ENCODE measurements around the gene SLC25A42.

SLC25A42 gene

GRCh38 chr19:19051478-19052213 lies 12.1 kb upstream of the SLC25A42 start:
- no peak for DNase-seq (ENCODE audit: low spot score)

- DNase-seq (ENCODE audit: low spot score), result no peak
Measured at GRCh38 chr19:19052921-19053320, 10.9 kb upstream of the SLC25A42 start.

- peak; percentile 67 for DNase-seq (ENCODE audit: low spot score)
Measured at GRCh38 chr19:19053508-19054314, 10.1 kb upstream of the SLC25A42 start.

- no peak for DNase-seq (ENCODE audit: low spot score)
Measured at GRCh38 chr19:19054315-19054938, 9.4 kb upstream of the SLC25A42 start.

- DNase-seq (ENCODE audit: low spot score), result no peak
Measured at GRCh38 chr19:19054939-19055440, 8.8 kb upstream of the SLC25A42 start.

GRCh38 chr19:19055701-19056100 lies 8.1 kb upstream of the SLC25A42 start:
- DNase-seq (ENCODE audit: low spot score), result no peak

GRCh38 chr19:19056636-19057275 lies 7.0 kb upstream of the SLC25A42 start:
- DNase-seq (ENCODE audit: low spot score), result no peak

GRCh38 chr19:19057317-19057716 lies 6.5 kb upstream of the SLC25A42 start:
- DNase-seq (ENCODE audit: low spot score), result no peak

GRCh38 chr19:19057720-19058119 lies 6.1 kb upstream of the SLC25A42 start:
- no peak for DNase-seq (ENCODE audit: low spot score)

- DNase-seq (ENCODE audit: low spot score), result no peak
Measured at GRCh38 chr19:19059018-19059836, 4.6 kb upstream of the SLC25A42 start.

GRCh38 chr19:19059837-19060611 lies 3.8 kb upstream of the SLC25A42 start:
- DNase-seq (ENCODE audit: low spot score), result no peak

GRCh38 chr19:19061506-19061905 lies 2.3 kb upstream of the SLC25A42 start:
- no peak for DNase-seq (ENCODE audit: low spot score)

- DNase-seq (ENCODE audit: low spot score), result peak; percentile 26
Measured at GRCh38 chr19:19062454-19063182, 1.2 kb upstream of the SLC25A42 start.

- no peak for DNase-seq (ENCODE audit: low spot score)
Measured at GRCh38 chr19:19064098-19064722, 416 bp downstream of the SLC25A42 start.

GRCh38 chr19:19064811-19065745 lies 1.3 kb downstream of the SLC25A42 start:
- peak; percentile 6 for DNase-seq (ENCODE audit: low spot score)

- peak; percentile 48 for DNase-seq (ENCODE audit: low spot score)
Measured at GRCh38 chr19:19067276-19068072, 3.7 kb downstream of the SLC25A42 start.
